Breast epithelium (tissue), 4 donors: ENCODE measurements around the gene STIP1. TPM values are rescaled to one million over a fixed set of nuclear protein-coding genes. Genes with fewer than 3 reads are reported as not detected.

ENCODE experiments used
- DNase-seq, 2 donors: peaks; one replicate each; pipeline ENCODE4 v3.0.0-alpha.2; 2019; ENCODE audit warnings: low spot score in 2 of 2
- H3K27ac ChIP-seq, 2 donors: fragments of 200-600 bp; sonication (generic) in 1 of 2; one replicate each; pipeline ENCODE4 v1.5.1; 2016 to 2019; ENCODE audit warnings: mild to moderate bottlenecking in 1 of 2
- H3K27me3 ChIP-seq, 2 donors: fragments of 200-600 bp; sonication (generic) in 1 of 2; one replicate each; pipeline versions ENCODE4 v1.5.1 to v1.6.0; 2017 to 2019; ENCODE audit warnings: control low read depth in 1 of 2, mild to moderate bottlenecking in 1 of 2
- H3K36me3 ChIP-seq: fragments of 200-600 bp; one replicate; pipeline ENCODE4 v1.5.1; 2019
- H3K4me1 ChIP-seq, 2 donors: fragments of 200-600 bp; sonication (generic); one replicate each; pipeline ENCODE4 v1.5.1; 2016 to 2019; ENCODE audit warnings: control low read depth in 1 of 2
- H3K4me3 ChIP-seq, 3 donors: fragments of 200-600 bp; sonication (generic); 1 replicate in 2 of 3; 2 replicates in 1 of 3; pipeline ENCODE4 v1.5.1; 2016 to 2019; ENCODE audit warnings: mild to moderate bottlenecking in 3 of 3, moderate library complexity in 2 of 3
- H3K9me3 ChIP-seq, 2 donors: fragments of 200-600 bp; sonication (generic) in 1 of 2; one replicate each; pipeline ENCODE4 v1.5.1; 2016 to 2019; ENCODE audit warnings: control low read depth in 1 of 2
- POLR2A ChIP-seq: fragments of 450-650 bp; IDR thresholded peaks from one replicate; pipeline ENCODE4 v1.6.1; 2016; ENCODE audit warnings: antibody characterized with exemption, mild to moderate bottlenecking, moderate library complexity
- POLR2AphosphoS5 ChIP-seq, 3 donors: sonication (generic); formaldehyde crosslinking; IDR thresholded peaks; one replicate each; pipeline ENCODE4 v1.6.1; 2017; ENCODE audit warnings: antibody characterized with exemption in 3 of 3
- intact Hi-C: fragments of 100-400 bp; cut with DNase I; formaldehyde crosslinking; loops from one replicate; pipeline ENCODE4 v1.15.1; 2023; ENCODE audit warnings: low total_unique reads
- total RNA-seq, 3 donors: library from RNA; depleted of rRNA; stranded (reverse); fragments of >200 nt; gene quantifications; one replicate each; pipeline ENCODE4 v1.1.0, GENCODE V29; 2016
- TF ChIP-seq, protein P1 (sequence below), 3 donors: fragments of 450-650 bp; IDR thresholded peaks; one replicate each; pipeline ENCODE4 v1.5.1; 2016 to 2017; ENCODE audit warnings: antibody characterized with exemption in 3 of 3, mild to moderate bottlenecking in 3 of 3, moderate library complexity in 3 of 3

Gene STIP1
- total RNA-seq, 3 donors from 2014 or later = 88.5 to 114 (median 106) TPM

DNA sequence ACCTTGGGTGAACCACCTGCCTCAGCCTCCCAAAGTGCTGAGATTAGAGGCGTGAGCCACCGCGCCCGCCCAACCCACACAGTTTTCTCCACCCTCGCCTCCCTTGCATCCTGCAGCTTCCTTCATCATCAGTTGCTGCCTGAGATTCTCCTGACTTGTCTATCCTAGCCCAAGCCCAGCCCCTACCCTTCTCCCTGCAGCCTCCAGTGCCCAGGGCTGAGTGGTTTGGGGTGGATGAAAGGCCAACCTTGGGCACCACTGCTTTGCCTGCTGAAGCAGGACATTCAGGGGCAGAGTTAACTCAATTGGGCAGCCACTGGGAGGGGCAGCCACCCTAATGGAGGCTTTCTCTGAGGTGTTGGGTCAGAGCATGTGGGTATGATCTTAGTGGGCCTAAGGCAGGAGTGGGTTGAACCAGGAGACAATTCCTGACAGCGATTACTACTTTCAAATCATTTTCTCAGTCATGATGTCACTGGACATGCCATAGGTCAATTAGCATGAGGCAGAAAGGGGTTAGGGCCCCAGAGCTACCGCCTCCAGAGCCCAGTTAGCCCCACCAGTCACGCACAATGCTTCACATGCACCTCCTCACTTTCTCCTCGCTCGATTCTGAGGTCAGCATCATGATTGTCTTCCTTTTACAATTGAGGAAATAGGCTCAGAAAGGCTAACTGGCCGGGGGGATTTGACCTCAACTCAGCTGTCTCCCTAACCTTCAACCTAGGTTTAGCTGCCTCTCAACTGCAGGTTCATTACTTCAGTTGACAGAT is 53.9 kb downstream of the STIP1 start:
- H3K36me3 ChIP-seq = no peaks in the 10 kb centered on the region
- peak overlapping the region; percentile 83 to 92 (median 87) for H3K4me3 ChIP-seq
- H3K9me3 ChIP-seq = no peaks in the 10 kb centered on the region
- peak overlapping the region; percentile 100 for H3K27ac ChIP-seq
- DNase-seq = no peak
- intact Hi-C loops = no loop called here
- TF ChIP-seq POLR2A = no peak
- TF ChIP-seq, protein P1, sequence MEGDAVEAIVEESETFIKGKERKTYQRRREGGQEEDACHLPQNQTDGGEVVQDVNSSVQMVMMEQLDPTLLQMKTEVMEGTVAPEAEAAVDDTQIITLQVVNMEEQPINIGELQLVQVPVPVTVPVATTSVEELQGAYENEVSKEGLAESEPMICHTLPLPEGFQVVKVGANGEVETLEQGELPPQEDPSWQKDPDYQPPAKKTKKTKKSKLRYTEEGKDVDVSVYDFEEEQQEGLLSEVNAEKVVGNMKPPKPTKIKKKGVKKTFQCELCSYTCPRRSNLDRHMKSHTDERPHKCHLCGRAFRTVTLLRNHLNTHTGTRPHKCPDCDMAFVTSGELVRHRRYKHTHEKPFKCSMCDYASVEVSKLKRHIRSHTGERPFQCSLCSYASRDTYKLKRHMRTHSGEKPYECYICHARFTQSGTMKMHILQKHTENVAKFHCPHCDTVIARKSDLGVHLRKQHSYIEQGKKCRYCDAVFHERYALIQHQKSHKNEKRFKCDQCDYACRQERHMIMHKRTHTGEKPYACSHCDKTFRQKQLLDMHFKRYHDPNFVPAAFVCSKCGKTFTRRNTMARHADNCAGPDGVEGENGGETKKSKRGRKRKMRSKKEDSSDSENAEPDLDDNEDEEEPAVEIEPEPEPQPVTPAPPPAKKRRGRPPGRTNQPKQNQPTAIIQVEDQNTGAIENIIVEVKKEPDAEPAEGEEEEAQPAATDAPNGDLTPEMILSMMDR (IDR thresholded peaks at IDR 0.05) = no peak
- no peak for TF ChIP-seq POLR2AphosphoS5 (IDR thresholded peaks at IDR 0.05)
- H3K27me3 ChIP-seq = no peaks in the 10 kb centered on the region
- peaks cover 4 to 13% of the 10 kb centered on the region in 2 donors for H3K4me1 ChIP-seq

DNA sequence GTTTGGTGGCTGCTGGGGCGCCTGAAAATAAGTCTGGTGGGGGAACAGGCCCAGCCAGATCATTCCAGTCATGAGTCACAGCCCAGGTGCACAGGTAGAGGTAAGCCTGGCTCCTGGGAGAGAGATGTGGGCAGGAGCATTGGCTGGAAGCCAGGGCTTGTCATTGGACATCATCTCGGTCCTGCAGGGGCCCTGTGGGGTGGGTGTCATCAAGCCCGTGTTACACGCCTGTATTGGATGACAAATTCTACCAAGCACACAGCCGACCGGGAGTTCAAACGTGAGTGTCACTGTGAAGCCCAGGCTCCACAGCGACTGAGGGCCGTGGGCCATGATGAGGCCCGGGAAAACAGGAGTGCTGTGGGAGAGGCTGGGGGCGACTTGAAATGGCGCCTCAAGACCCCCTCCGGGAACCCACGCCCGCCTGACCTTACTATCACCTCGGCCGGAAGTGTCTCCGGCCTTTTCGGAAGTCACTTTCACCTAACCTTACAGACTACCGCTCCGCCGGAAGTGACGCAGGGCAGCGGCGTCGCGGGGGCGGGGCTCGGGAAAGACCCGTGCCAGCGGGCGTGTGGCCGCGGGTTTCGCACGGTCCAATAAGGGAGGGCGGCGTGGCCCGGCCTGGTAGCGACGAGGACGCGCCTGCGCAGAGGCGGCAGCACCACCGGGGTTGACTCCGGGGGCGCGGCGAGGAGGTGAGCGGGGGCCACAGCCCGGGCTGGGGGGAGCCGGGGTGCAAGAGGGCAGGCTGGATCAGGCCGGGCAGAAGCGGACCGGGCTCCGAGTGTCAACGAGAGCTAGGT is 54.7 kb downstream of the STIP1 start, which contains the start of gene FKBP2:
Gene FKBP2 (plus strand): TSS at position 661 of the 806 bp plus-strand sequence. CDS start 1,293 bp downstream, outside the sequence.
- TF ChIP-seq POLR2A (peak; percentile 81), POLR2AphosphoS5 (IDR thresholded peaks at IDR 0.05) (peak; percentile 85 to 98 (median 95))
- TF ChIP-seq, protein P1 (IDR thresholded peaks at IDR 0.05) = no peak
- peak within 1 kb of the TSS; percentile 100 for H3K27ac ChIP-seq
- no peaks in the 10 kb centered on the region for H3K36me3 ChIP-seq
- intact Hi-C loops = no loop called here
- H3K4me3 ChIP-seq = peak within 1 kb of the TSS; percentile 83 to 92 (median 87)
- peak; percentile 96 to 98 for DNase-seq
- peaks cover 4 to 13% of the 10 kb centered on the region in 2 donors for H3K4me1 ChIP-seq
- no peaks in the 10 kb centered on the region for H3K27me3 ChIP-seq
- no peaks in the 10 kb centered on the region for H3K9me3 ChIP-seq

DNA sequence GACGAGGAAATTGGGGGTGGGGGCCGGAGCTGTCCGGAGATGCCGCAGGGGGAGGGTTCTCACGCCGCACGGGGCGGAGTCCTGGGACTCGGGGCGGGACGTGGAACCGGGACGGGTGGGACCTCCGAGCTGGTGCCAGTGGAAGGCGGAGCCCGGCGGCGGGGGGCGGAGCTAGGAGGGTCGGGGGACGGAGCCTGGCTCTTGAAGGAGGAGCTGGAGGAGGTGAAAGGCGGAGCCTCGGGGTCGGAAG is 55.2 kb downstream of the STIP1 start:
- Histone ChIP-seq H3K4me3 (peak overlapping the region; percentile 83 to 92 (median 87)), H3K4me1 (peaks cover 4 to 12% of the 10 kb centered on the region in 2 donors), H3K27ac (peak overlapping the region; percentile 100), H3K36me3 (no peaks in the 10 kb centered on the region), H3K27me3 (no peaks in the 10 kb centered on the region), H3K9me3 (no peaks in the 10 kb centered on the region)
- TF ChIP-seq POLR2AphosphoS5 (IDR thresholded peaks at IDR 0.05) (no peak), POLR2A (no peak)
- TF ChIP-seq, protein P1 (IDR thresholded peaks at IDR 0.05) = no peak
- intact Hi-C loops = no loop called here
- peak in 1 of 2 donors; percentile 99 for DNase-seq

DNA sequence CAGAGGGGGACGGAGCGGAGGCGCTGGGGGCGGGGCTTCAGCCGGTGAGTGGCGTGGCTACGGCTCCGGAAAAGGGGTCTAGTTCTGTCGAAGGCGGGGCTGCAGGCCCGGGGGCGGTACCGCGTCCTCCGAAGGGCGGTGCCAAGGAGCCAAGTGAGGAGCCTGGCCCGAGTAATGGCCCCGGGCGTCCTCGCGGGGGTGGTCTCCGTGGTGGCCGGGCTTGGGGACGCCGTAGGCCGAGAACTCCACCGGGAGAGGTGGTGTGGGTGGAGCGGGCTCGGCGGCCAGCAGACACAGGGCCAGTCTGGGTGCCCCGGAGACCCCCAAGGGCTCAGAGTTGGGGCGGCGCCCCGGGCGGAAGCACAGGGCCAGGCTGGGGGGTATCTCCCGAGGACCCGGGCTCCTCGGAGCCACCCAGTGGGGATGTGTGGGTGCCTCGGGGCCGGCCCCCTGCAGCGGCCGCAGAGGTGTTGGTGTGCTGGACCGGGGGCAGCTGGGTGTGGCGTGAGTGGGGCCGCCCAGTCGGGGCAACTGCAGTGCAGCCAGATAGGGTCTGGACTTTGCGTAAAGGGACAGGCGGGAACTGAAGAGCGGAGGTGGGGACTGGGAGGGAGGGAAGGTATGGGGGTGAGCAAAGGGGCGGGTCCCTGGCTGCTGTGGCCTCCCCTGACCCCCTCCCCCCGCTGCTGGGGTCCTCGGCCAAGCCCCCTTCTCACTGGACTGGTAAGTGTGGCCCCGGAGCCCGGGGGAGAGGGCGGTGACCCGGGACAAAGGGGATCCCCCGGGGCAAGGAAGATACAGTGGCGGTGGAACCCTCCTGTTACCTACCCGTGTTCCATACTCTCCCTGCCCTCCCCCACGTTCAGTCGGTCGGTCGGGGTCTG is 55.8 kb downstream of the STIP1 start:
- intact Hi-C loops = no loop called here
- TF ChIP-seq, protein P1 (IDR thresholded peaks at IDR 0.05) = peak in 1 of 3 donors; percentile 8
- TF ChIP-seq POLR2A = no peak
- peak in 2 of 3 donors; percentile 28 to 52 for TF ChIP-seq POLR2AphosphoS5 (IDR thresholded peaks at IDR 0.05)
- Histone ChIP-seq H3K27me3 (no peaks in the 10 kb centered on the region), H3K4me3 (peak overlapping the region; percentile 83 to 92 (median 87)), H3K9me3 (no peaks in the 10 kb centered on the region), H3K27ac (peak overlapping the region; percentile 100), H3K4me1 (peaks cover 4 to 12% of the 10 kb centered on the region in 2 donors), H3K36me3 (no peaks in the 10 kb centered on the region)
- peak; percentile 61 to 100 for DNase-seq
